Effector CD4-positive, alpha-beta T cell (primary cell): ENCODE measurements around the gene SHC1.
A peak's percentile ranks its signal among the peaks of the same experiment; 100 is the strongest.

Source experiments
- DNase-seq: peaks from one replicate; pipeline ENCODE4 v3.0.0-alpha.2; 2020

Gene SHC1

GRCh38 chr1:154936555-154937084 is 33.9 kb downstream of the SHC1 start, which contains the start of gene PMVK:
TSS of gene PMVK (minus strand) at chr1:154936719. CDS start at chr1:154936685, 34 bp downstream.
- peak; percentile 94 for DNase-seq

- no peak for DNase-seq
Measured at GRCh38 chr1:154935749-154936554, 34.6 kb downstream of the SHC1 start.

DNA sequence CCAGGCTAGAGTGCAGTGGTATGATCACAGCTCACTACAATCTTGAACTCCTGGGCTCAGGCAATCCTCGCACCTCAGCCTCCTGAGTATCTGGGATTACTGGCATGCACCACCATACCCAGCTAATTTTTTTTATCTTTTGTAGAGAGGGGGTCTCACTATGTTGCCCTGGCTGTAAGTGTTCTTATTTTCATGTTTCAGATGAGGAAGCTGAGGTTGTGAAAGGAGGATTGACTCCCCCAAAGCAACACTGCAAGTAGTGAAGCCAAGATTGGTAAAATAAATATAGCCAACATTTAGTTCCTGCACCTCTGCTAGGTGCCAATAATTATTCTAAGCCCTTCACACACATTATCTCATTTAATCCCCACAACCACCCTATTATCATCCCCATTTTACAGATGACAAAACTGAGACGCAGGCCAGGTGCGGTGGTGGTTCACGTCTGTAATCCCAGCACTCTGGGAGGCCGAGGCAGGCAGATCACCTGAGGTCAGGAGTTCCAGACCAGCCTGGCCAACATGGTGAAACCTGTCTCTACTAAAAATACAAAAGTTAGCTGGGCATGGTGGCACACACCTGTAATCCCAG is 36.1 kb downstream of the SHC1 start:
- DNase-seq, result no peak

DNA sequence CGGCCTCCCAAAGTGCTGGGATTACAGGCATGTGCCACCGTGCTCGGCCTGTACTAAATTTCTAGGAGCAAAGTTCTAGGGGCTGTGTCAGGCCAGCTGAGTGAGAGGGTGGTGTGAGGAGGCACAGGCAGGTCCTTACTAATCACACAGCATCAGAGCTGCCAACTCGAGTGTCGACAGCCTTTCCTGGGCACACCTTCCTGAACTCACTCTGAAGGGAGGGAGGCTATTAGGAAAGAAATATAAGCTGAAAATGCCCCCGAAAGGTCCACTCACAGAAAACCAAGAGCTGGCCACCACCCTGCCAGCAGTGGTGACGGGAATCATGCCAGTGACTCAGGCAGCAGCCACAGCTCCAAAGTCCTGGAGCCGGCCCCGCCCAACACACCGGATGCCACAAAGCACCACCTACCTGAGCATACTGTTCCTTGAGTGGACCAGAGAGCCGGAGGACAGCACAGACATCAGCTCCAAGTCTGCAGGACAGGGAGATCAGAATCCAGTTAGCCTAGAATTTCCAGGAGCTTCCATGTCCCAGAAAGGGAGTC is 38.5 kb downstream of the SHC1 start:
- no peak for DNase-seq

- no peak for DNase-seq
Measured at GRCh38 chr1:154926201-154926600, 44.3 kb downstream of the SHC1 start.

DNA sequence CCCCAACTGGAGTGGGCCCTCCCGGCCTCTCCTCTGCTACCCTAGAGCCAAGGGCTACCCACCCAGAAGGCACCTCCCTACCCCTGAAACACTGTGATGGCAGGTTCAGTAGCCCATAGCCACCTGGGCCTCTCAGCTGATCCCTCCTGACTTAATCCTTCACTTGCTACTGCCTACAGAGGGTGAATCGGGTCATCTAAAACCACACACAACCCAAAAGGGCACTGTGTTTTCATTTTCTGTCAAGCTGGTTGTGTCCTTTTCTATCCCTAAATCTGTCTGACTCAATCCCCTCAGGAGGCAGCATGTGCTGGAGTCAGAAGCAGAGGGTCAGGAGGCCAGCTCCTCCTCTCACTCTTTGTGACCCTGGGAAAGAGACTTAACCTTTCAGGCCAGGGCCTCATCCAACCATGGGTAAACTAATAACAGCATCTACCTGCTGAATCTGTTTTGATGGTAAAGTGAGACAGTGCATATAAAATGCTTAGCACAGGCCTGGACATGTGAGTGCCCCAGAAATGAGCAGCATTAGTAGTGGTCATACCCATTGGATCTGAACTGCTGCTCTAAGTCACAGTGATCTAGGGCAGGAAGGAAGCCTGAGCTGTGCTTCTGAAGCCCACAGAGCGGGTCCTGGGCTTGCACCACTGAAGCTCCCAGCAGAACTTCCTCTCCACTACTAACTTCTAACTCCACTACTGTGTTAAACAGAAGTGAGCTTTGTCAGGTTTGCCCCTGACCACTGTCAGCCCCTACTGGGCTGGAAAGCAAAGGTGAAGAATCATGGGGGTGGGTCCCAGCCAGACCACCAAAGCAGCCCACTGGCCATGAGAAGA is 45.0 kb downstream of the SHC1 start:
- DNase-seq, result no peak

DNA sequence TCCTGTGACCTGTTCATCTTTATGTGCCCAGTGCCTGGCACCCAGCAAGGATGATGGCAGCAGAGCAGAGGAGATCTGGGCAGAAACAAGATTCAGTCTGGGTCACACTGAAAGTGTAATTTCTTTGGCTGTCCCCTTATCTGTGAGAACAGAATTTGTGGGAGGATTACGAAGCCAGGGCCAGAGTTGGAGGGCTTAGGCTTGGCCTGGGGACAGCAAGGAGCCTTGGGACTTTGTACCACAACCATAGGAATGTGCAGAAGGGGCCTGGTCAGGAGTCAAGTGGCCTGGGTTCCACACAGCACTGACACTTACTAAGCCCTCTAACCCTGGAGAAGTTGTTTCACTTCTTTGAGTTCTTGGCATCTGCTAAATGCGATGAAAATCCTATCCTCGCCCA is 46.9 kb downstream of the SHC1 start:
- DNase-seq, result no peak

GRCh38 chr1:154913273-154913672 is 57.3 kb downstream of the SHC1 start:
- no peak for DNase-seq

DNA sequence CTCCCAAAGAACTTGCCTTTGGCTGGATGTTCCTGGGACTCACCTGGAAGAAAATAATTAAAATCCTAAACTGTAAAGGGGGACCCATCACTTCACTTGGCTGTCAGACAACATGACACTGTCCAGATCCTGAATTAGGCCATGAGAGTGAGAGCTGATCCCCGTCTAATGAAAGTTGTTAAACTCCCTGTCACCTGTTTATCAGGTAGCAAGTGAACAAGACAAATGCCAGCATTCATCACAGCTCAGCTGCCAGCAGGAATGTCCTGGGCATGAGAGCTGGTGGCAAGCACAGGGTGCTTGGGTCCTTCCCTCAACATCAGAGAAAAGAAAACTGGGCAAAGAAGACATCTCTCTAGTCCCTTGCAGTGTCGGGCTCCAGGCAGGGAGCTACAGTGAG is 57.8 kb downstream of the SHC1 start:
- no peak for DNase-seq
